Stomach (tissue), 9 donors: ENCODE measurements around the gene RAP2A. TPM values are rescaled to one million over a fixed set of nuclear protein-coding genes. Genes with fewer than 3 reads are reported as not detected.

Source experiments
- DNase-seq, 2 donors: peaks; one replicate each; pipeline versions ENCODE4 v3.0.0 to v3.0.0-alpha.2; 2013 to 2019
- H3K27ac ChIP-seq, 5 donors: fragments of 200-600 bp in 4 of 5; sonication (generic) in 4 of 5; one replicate each; pipeline ENCODE4 v1.5.1; 2013 to 2019; ENCODE audit warnings: mild to moderate bottlenecking in 1 of 5, moderate library complexity in 1 of 5
- H3K27me3 ChIP-seq, 3 donors: fragments of 200-600 bp; sonication (generic); one replicate each; pipeline ENCODE4 v1.5.1; 2017 to 2019; ENCODE audit warnings: mixed run types in 1 of 3
- H3K36me3 ChIP-seq, 4 donors: fragments of 200-600 bp; sonication (generic); 1 replicate in 3 of 4; 2 replicates in 1 of 4; pipeline ENCODE4 v1.5.1; 2016 to 2019
- H3K4me1 ChIP-seq, 4 donors: fragments of 200-600 bp; sonication (generic); one replicate each; pipeline ENCODE4 v1.5.1; 2016 to 2019
- H3K4me3 ChIP-seq, 4 donors: fragments of 200-600 bp; sonication (generic) in 3 of 4; one replicate each; pipeline ENCODE4 v1.5.1; 2016 to 2019; ENCODE audit warnings: mild to moderate bottlenecking in 1 of 4
- H3K9me3 ChIP-seq, 4 donors: fragments of 200-600 bp; sonication (generic); one replicate each; pipeline ENCODE4 v1.5.1; 2016 to 2019
- CTCF ChIP-seq, 7 experiments: fragments of 450-650 bp in 4 of 7; fragments of 200-600 bp in 3 of 7; sonication (generic) in 3 of 7; IDR thresholded peaks; one replicate each; pipeline ENCODE4 v1.5.1; 2016 to 2019; ENCODE audit warnings: antibody characterized with exemption in 7 of 7, control low read depth in 2 of 7, mild to moderate bottlenecking in 1 of 7
- EP300 ChIP-seq: sonication (generic); formaldehyde crosslinking; IDR thresholded peaks from one replicate; pipeline ENCODE4 v1.6.1; 2017; ENCODE audit warnings: antibody characterized with exemption
- POLR2A ChIP-seq, 4 donors: fragments of 450-650 bp; IDR thresholded peaks; one replicate each; pipeline ENCODE4 v1.6.1; 2016; ENCODE audit warnings: antibody characterized with exemption in 4 of 4, control low read depth in 2 of 4, mild to moderate bottlenecking in 1 of 4, moderate library complexity in 1 of 4
- POLR2AphosphoS5 ChIP-seq, 3 donors: sonication (generic); formaldehyde crosslinking; IDR thresholded peaks; one replicate each; pipeline ENCODE4 v1.6.1; 2016; ENCODE audit warnings: antibody characterized with exemption in 3 of 3
- WGBS, 5 donors: extraction: QIAGEN DNeasy Blood & Tissue Kit in 3 of 5; methylation state at CpG; one replicate each; pipeline versions ENCODE4 v1.1.5 to v1.1.7; 2013 to 2018; 5-methylcytosine and 5-hydroxymethylcytosine counted together
- intact Hi-C: fragments of 100-400 bp; cut with DNase I; formaldehyde crosslinking; loops from one replicate; pipeline ENCODE4 v1.15.1; 2023; ENCODE audit warnings: low total_unique reads
- polyA plus RNA-seq, 3 donors: library from polyadenylated mRNA; stranded (reverse); fragments of 200-250 nt; gene quantifications; one replicate each; pipeline ENCODE4 v1.2.3, GENCODE V29; 2013
- small RNA-seq, 4 donors: library from RNA; depleted of rRNA; stranded (forward); fragments of <200 nt; gene quantifications; one replicate each; pipeline ENCODE3, GENCODE V24; 2016
- total RNA-seq, 5 donors: library from RNA; depleted of rRNA; stranded (reverse); fragments of >200 nt; gene quantifications; one replicate each; pipeline versions ENCODE4 v1.1.0 to v1.2.3, GENCODE V29; 2014 to 2016
- donor health status: healthy with polysubstance abuse.
- donor health status: Bipolar disorder and iron deficiency.
- donor health status: healthy.

RAP2A gene
- total and polyA plus RNA-seq, 8 donors = 2.6 to 51.0 (median 8.6) TPM

GRCh38 chr13:97512732-97513131 is 78.8 kb downstream of the RAP2A start:
- TF ChIP-seq POLR2AphosphoS5 (IDR thresholded peaks at IDR 0.05) (no peak), POLR2A (IDR thresholded peaks at IDR 0.05) (no peak), EP300 (no peak)
- H3K9me3 ChIP-seq = peaks cover 0 to 4% (median 0%) of the 10 kb centered on the region in 4 donors
- no peaks in the 10 kb centered on the region for H3K27me3 ChIP-seq
- no peaks in the 10 kb centered on the region for H3K36me3 ChIP-seq
- DNase-seq = no peak
- no peaks in the 10 kb centered on the region for H3K4me1 ChIP-seq
- intact Hi-C loops = no loop called here
- no peak overlapping the region for H3K27ac ChIP-seq
- 67 to 86% (median 82%) methylated on average over 2 to 3 of the region's 3 CpGs for WGBS, 5 donors
- no peak overlapping the region for H3K4me3 ChIP-seq

- TF ChIP-seq POLR2A (IDR thresholded peaks at IDR 0.05) (no peak), EP300 (no peak), CTCF (IDR thresholded peaks at IDR 0.05) (no peak), POLR2AphosphoS5 (IDR thresholded peaks at IDR 0.05) (no peak)
- intact Hi-C loops = no loop called here
- H3K4me3 ChIP-seq = no peak overlapping the region
- no peak overlapping the region for H3K27ac ChIP-seq
- 75 to 93% (median 83%) methylated on average over 1 of the region's 1 CpG for WGBS, 5 donors
- H3K4me1 ChIP-seq = no peaks in the 10 kb centered on the region
- no peak for DNase-seq
- no peaks in the 10 kb centered on the region for H3K27me3 ChIP-seq
- no peaks in the 10 kb centered on the region for H3K9me3 ChIP-seq
- no peaks in the 10 kb centered on the region for H3K36me3 ChIP-seq
Observed at GRCh38 chr13:97515643-97516042, 81.7 kb downstream of the RAP2A start.

- H3K27ac ChIP-seq = no peak overlapping the region
- DNase-seq = no peak
- no peak overlapping the region for H3K4me3 ChIP-seq
- 40 to 77% (median 68%) methylated on average over 1 of the region's 1 CpG for WGBS, 5 donors
- no peaks in the 10 kb centered on the region for H3K4me1 ChIP-seq
- no peak for TF ChIP-seq CTCF (IDR thresholded peaks at IDR 0.05)
- TF ChIP-seq POLR2AphosphoS5 (IDR thresholded peaks at IDR 0.05) = no peak
- no peak for TF ChIP-seq EP300
- no peak for TF ChIP-seq POLR2A (IDR thresholded peaks at IDR 0.05)
- intact Hi-C loops = no loop called here
- no peaks in the 10 kb centered on the region for H3K36me3 ChIP-seq
- no peaks in the 10 kb centered on the region for H3K9me3 ChIP-seq
- H3K27me3 ChIP-seq = no peaks in the 10 kb centered on the region
Observed at GRCh38 chr13:97517967-97518366, 84.0 kb downstream of the RAP2A start.

Small RNA genes lying within 50 kb of the gene (small RNA-seq; reads per million reads assigned to genes)
- gene AL442067.1 = 0 reads per million in 4 donors

Other genes starting within 250 kb of the RAP2A start
- gene MBNL2, start 211.8 kb upstream of the RAP2A start, total RNA-seq = 10 to 100 TPM; 23.9 to 74.5 (median 50.0) TPM
- gene MBNL2, start 211.8 kb upstream of the RAP2A start, polyA plus RNA-seq = 10 to 100 TPM in 2 of 3 donors, 1 to 10 TPM in 1; 8.3 to 17.6 (median 15.9) TPM